ENCODE results near the gene TRPM8.

TRPM8 gene

DNA sequence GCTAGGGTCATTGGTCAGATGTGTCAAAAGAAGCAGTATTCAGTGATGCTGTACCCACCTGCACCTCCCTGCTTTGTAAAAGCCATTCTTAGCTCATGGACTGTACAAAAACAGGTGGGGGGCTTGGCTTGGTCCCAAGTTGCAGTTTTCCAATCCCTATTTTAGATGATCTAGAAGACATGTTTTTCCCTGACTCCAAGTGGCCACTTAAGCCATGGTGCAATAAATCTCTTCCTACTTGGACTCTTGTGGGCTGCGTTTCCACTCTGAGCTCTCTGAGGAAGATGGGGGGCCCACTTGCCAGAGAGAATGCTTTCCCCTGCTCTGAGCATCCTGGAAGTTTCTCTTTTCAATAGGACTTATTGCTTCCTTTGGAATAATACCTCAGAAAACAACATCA is 76.3 kb downstream of the TRPM8 start:
- DNase-seq (ENCODE audit: low read depth, low spot score), result no peak
- no peaks in the 10 kb centered on the region for H3K4me1 ChIP-seq (ENCODE audit: insufficient read depth, insufficient read length)
- H3K4me3 ChIP-seq (ENCODE audit: insufficient read length, low read depth), result no peak overlapping the region
- no peaks in the 10 kb centered on the region for H3K27me3 ChIP-seq (ENCODE audit: insufficient read depth, insufficient read length)
- peaks cover 26% of the 10 kb centered on the region for H3K9me3 ChIP-seq (ENCODE audit: insufficient read depth, low read length)
- TF ChIP-seq SUZ12 (IDR thresholded peaks at IDR 0.05; ENCODE audit: extremely low read depth, insufficient read depth, insufficient read length) (no peak), YY1 (IDR thresholded peaks at IDR 0.05; ENCODE audit: insufficient read depth, insufficient read length) (no peak), ZNF274 (IDR thresholded peaks at IDR 0.05; ENCODE audit: low read depth, low read length) (no peak)
- no peaks in the 10 kb centered on the region for H3K36me3 ChIP-seq (ENCODE audit: insufficient read depth, insufficient read length, low read length)
- no peak overlapping the region for H3K9ac ChIP-seq (ENCODE audit: insufficient read length, low read depth)

DNA sequence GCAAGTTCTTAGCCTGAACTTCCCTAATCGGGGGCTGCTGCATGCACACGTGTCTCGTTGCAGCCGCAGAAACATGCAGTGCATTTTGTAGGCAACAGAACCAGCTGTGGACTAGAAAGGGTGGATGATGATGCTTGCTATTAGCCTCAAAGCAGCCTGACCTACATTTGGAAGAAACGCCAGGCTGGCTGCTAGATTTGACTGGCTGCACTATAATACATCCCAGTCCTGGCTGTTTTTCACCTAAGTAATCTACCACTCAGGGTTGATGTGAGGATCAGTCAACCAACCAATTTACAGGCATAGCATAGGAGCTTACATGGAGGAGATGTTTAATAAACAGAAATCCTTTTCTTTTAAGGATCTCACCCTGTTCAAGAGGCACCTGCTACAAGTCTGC is 77.0 kb downstream of the TRPM8 start:
- TF ChIP-seq SUZ12 (IDR thresholded peaks at IDR 0.05; ENCODE audit: extremely low read depth, insufficient read depth, insufficient read length), result no peak
- TF ChIP-seq YY1 (IDR thresholded peaks at IDR 0.05; ENCODE audit: insufficient read depth, insufficient read length), result no peak
- no peak for TF ChIP-seq ZNF274 (IDR thresholded peaks at IDR 0.05; ENCODE audit: low read depth, low read length)
- H3K9me3 ChIP-seq (ENCODE audit: insufficient read depth, low read length), result peaks cover 26% of the 10 kb centered on the region
- H3K36me3 ChIP-seq (ENCODE audit: insufficient read depth, insufficient read length, low read length), result no peaks in the 10 kb centered on the region
- H3K9ac ChIP-seq (ENCODE audit: insufficient read length, low read depth), result no peak overlapping the region
- no peaks in the 10 kb centered on the region for H3K27me3 ChIP-seq (ENCODE audit: insufficient read depth, insufficient read length)
- no peak overlapping the region for H3K4me3 ChIP-seq (ENCODE audit: insufficient read length, low read depth)
- DNase-seq (ENCODE audit: low read depth, low spot score), result no peak
- no peaks in the 10 kb centered on the region for H3K4me1 ChIP-seq (ENCODE audit: insufficient read depth, insufficient read length)

DNA sequence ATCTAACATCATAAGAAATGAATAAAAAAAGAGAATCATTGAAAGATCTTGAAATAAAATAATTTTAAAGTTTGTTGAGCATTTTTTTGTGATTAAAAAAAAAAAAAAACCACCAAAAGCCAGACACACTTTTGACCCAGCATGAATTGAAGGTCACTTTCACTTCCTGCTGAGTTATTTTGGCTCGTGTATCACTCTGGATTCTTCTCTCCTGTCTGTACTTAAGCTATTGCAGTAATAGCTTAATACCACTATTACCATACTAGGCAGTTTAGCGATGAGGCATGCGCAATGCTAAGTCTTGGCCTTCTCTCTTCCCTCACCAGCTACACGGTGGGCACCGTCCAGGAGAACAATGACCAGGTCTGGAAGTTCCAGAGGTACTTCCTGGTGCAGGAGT is 78.8 kb downstream of the TRPM8 start:
- TF ChIP-seq YY1 (IDR thresholded peaks at IDR 0.05; ENCODE audit: insufficient read depth, insufficient read length) (no peak), SUZ12 (IDR thresholded peaks at IDR 0.05; ENCODE audit: extremely low read depth, insufficient read depth, insufficient read length) (no peak), ZNF274 (IDR thresholded peaks at IDR 0.05; ENCODE audit: low read depth, low read length) (no peak)
- H3K4me3 ChIP-seq (ENCODE audit: insufficient read length, low read depth), result no peak overlapping the region
- no peaks in the 10 kb centered on the region for H3K27me3 ChIP-seq (ENCODE audit: insufficient read depth, insufficient read length)
- H3K4me1 ChIP-seq (ENCODE audit: insufficient read depth, insufficient read length), result peaks cover 3% of the 10 kb centered on the region
- no peak overlapping the region for H3K9ac ChIP-seq (ENCODE audit: insufficient read length, low read depth)
- DNase-seq (ENCODE audit: low read depth, low spot score), result no peak
- peaks cover 26% of the 10 kb centered on the region for H3K9me3 ChIP-seq (ENCODE audit: insufficient read depth, low read length)
- H3K36me3 ChIP-seq (ENCODE audit: insufficient read depth, insufficient read length, low read length), result no peaks in the 10 kb centered on the region

DNA sequence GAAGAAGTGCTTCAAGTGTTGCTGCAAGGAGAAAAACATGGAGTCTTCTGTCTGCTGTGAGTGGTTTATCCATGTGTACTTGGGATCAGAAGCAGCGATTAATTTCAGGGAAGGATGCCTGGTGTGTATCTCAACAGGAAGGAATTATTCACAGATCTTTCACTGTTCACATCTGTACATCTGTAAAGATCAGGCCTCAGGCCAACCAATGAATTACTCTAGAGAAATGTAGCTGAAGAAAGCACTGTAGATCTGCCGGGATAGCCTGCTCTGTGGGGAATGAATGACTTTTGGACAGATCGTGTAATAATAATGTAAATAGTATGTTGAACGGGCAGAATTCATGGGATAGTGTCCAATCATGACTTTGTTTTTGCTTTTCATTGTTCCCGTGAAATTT is 79.3 kb downstream of the TRPM8 start:
- Histone ChIP-seq H3K9ac (ENCODE audit: insufficient read length, low read depth) (no peak overlapping the region), H3K27me3 (ENCODE audit: insufficient read depth, insufficient read length) (no peaks in the 10 kb centered on the region), H3K36me3 (ENCODE audit: insufficient read depth, insufficient read length, low read length) (no peaks in the 10 kb centered on the region), H3K4me1 (ENCODE audit: insufficient read depth, insufficient read length) (peaks cover 3% of the 10 kb centered on the region), H3K9me3 (ENCODE audit: insufficient read depth, low read length) (peaks cover 26% of the 10 kb centered on the region), H3K4me3 (ENCODE audit: insufficient read length, low read depth) (no peak overlapping the region)
- DNase-seq (ENCODE audit: low read depth, low spot score), result no peak
- TF ChIP-seq YY1 (IDR thresholded peaks at IDR 0.05; ENCODE audit: insufficient read depth, insufficient read length) (no peak), SUZ12 (IDR thresholded peaks at IDR 0.05; ENCODE audit: extremely low read depth, insufficient read depth, insufficient read length) (no peak), ZNF274 (IDR thresholded peaks at IDR 0.05; ENCODE audit: low read depth, low read length) (no peak)

DNA sequence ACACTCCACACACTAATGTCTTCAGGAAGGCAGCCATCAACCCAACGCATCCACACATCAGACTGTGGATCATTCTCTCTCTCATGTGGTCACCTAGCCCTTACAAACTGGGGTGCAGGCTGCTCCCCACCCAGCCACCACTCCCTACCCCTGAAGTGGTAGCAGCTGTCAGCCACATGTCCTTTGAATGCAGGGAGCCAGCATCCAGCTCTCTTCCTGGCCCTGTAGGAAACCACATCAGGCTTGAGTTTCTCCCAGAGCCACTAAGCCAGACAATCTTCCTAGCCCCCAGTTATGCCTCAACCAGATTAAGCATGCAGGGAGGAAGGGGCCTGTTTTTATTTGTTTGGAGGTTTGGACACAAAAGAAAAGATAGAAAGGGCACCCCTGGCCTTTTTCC is 80.5 kb downstream of the TRPM8 start:
- no peaks in the 10 kb centered on the region for H3K27me3 ChIP-seq (ENCODE audit: insufficient read depth, insufficient read length)
- no peaks in the 10 kb centered on the region for H3K36me3 ChIP-seq (ENCODE audit: insufficient read depth, insufficient read length, low read length)
- peaks cover 3% of the 10 kb centered on the region for H3K4me1 ChIP-seq (ENCODE audit: insufficient read depth, insufficient read length)
- H3K9me3 ChIP-seq (ENCODE audit: insufficient read depth, low read length), result peaks cover 15% of the 10 kb centered on the region
- TF ChIP-seq SUZ12 (IDR thresholded peaks at IDR 0.05; ENCODE audit: extremely low read depth, insufficient read depth, insufficient read length) (no peak), YY1 (IDR thresholded peaks at IDR 0.05; ENCODE audit: insufficient read depth, insufficient read length) (no peak), ZNF274 (IDR thresholded peaks at IDR 0.05; ENCODE audit: low read depth, low read length) (no peak)
- DNase-seq (ENCODE audit: low read depth, low spot score), result no peak
- H3K9ac ChIP-seq (ENCODE audit: insufficient read length, low read depth), result no peak overlapping the region
- no peak overlapping the region for H3K4me3 ChIP-seq (ENCODE audit: insufficient read length, low read depth)

DNA sequence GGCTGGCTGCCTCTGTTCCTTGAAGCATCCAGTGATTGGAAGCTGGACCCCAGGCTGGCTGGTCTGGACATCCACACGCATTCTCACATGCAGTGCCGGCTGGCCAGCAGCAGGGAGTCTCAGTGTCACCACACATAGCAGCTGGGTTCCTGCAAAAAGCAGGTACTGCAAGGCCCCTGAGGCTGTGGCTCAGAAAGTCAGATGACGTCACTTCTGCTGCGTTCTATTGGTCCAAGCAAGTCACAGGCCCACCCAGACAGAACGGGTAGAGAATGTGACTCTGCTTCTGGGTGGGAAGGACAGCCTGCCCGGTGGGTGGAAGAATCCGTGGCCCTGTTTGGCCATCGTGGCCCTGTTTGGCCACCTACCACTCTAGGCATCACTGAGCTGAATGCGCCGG is 82.0 kb downstream of the TRPM8 start:
- no peaks in the 10 kb centered on the region for H3K27me3 ChIP-seq (ENCODE audit: insufficient read depth, insufficient read length)
- peaks cover 2% of the 10 kb centered on the region; the same call in 1 of the 2 replicates for H3K9me3 ChIP-seq (ENCODE audit: insufficient read depth, low read length)
- peaks cover 3% of the 10 kb centered on the region for H3K4me1 ChIP-seq (ENCODE audit: insufficient read depth, insufficient read length)
- no peak for DNase-seq (ENCODE audit: low read depth, low spot score)
- no peak overlapping the region for H3K4me3 ChIP-seq (ENCODE audit: insufficient read length, low read depth)
- TF ChIP-seq YY1 (IDR thresholded peaks at IDR 0.05; ENCODE audit: insufficient read depth, insufficient read length), result no peak
- TF ChIP-seq ZNF274 (IDR thresholded peaks at IDR 0.05; ENCODE audit: low read depth, low read length), result no peak
- TF ChIP-seq SUZ12 (IDR thresholded peaks at IDR 0.05; ENCODE audit: extremely low read depth, insufficient read depth, insufficient read length), result no peak
- H3K36me3 ChIP-seq (ENCODE audit: insufficient read depth, insufficient read length, low read length), result no peaks in the 10 kb centered on the region
- H3K9ac ChIP-seq (ENCODE audit: insufficient read length, low read depth), result no peak overlapping the region

DNA sequence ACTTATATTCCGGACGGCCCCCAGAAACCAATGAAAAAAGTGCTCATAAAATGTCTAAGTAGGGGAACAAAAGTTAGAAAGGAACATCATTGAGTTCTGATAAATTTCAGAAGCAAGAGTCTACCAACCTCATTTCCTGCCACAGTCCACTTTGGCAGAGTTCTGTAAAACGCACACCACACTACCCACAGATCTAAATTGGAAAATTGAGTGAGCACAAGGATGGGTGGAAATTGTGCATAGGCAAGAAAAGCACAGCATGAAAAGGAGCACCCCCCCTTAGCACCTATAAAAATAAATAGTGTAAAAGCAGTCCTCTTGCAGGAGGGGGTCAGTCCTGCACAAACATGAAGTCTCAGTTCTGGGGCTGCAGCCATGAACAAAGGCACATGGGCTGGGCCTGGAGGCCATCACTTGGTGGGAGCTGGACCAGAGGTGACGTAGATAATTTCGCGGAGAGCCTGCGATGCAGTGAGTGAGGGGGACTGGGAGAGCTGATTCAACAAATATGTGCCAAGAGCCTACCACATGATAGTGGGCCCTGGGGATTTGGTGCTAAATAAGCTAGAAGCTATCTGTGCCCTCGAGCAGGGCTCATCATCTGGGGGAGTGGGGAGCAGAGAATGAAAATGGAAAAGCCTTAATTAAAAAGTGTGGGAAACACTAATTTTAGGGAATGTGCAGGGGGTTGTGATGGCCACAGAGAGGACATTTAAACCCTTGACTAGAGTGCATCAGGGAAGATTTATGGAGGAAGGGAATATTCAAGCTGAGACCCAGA is 84.4 kb downstream of the TRPM8 start:
- TF ChIP-seq ZNF274 (IDR thresholded peaks at IDR 0.05; ENCODE audit: low read depth, low read length) (no peak), SUZ12 (IDR thresholded peaks at IDR 0.05; ENCODE audit: extremely low read depth, insufficient read depth, insufficient read length) (no peak), YY1 (IDR thresholded peaks at IDR 0.05; ENCODE audit: insufficient read depth, insufficient read length) (no peak)
- no peak overlapping the region for H3K4me3 ChIP-seq (ENCODE audit: insufficient read length, low read depth)
- no peaks in the 10 kb centered on the region for H3K36me3 ChIP-seq (ENCODE audit: insufficient read depth, insufficient read length, low read length)
- DNase-seq (ENCODE audit: low read depth, low spot score), result no peak
- H3K4me1 ChIP-seq (ENCODE audit: insufficient read depth, insufficient read length), result peaks cover 3% of the 10 kb centered on the region
- no peaks in the 10 kb centered on the region for H3K9me3 ChIP-seq (ENCODE audit: insufficient read depth, low read length)
- H3K27me3 ChIP-seq (ENCODE audit: insufficient read depth, insufficient read length), result no peaks in the 10 kb centered on the region
- no peak overlapping the region for H3K9ac ChIP-seq (ENCODE audit: insufficient read length, low read depth)

Data from NT2/D1 (cell line).